ENCODE data around the gene SLC30A2. TPM values are rescaled to one million over a fixed set of nuclear protein-coding genes. Genes with fewer than 3 reads are reported as not detected.

SLC30A2 gene
- polyA plus RNA-seq, 1 donor: 5.4 TPM

- no peak for DNase-seq
Measured at GRCh38 chr1:26070963-26071342, 25.0 kb upstream of the SLC30A2 start.

GRCh38 chr1:26070296-26070962 is 24.5 kb upstream of the SLC30A2 start:
- DNase-seq: no peak

- no peak for DNase-seq
Measured at GRCh38 chr1:26069941-26070295, 24.0 kb upstream of the SLC30A2 start.

- DNase-seq: no peak
Measured at GRCh38 chr1:26067432-26067911, 21.6 kb upstream of the SLC30A2 start, which contains the start of gene TRIM63. TSS of gene TRIM63 (minus strand) at chr1:26067630. CDS start at chr1:26067494, 136 bp downstream.

GRCh38 chr1:26066857-26067256 is 20.9 kb upstream of the SLC30A2 start:
- DNase-seq: no peak

GRCh38 chr1:26066160-26066559 is 20.2 kb upstream of the SLC30A2 start:
- DNase-seq: no peak

GRCh38 chr1:26064553-26064952 is 18.6 kb upstream of the SLC30A2 start:
- no peak for DNase-seq

GRCh38 chr1:26060832-26061574 is 15.1 kb upstream of the SLC30A2 start:
- no peak for DNase-seq

GRCh38 chr1:26059906-26060305 is 14.0 kb upstream of the SLC30A2 start:
- DNase-seq: no peak

- DNase-seq: no peak
Measured at GRCh38 chr1:26058052-26058595, 12.2 kb upstream of the SLC30A2 start.

- no peak for DNase-seq
Measured at GRCh38 chr1:26057189-26057588, 11.3 kb upstream of the SLC30A2 start.

GRCh38 chr1:26055041-26055440 is 9.1 kb upstream of the SLC30A2 start:
- DNase-seq: no peak

- DNase-seq: no peak
Measured at GRCh38 chr1:26053718-26054560, 8.0 kb upstream of the SLC30A2 start.

GRCh38 chr1:26050248-26050640 is 4.3 kb upstream of the SLC30A2 start:
- no peak for DNase-seq

GRCh38 chr1:26049531-26050247 is 3.8 kb upstream of the SLC30A2 start:
- DNase-seq: no peak

- DNase-seq: no peak
Measured at GRCh38 chr1:26047278-26047874, 1.5 kb upstream of the SLC30A2 start.

GRCh38 chr1:26046246-26047095 is 553 bp upstream of the SLC30A2 start:
- no peak for DNase-seq

GRCh38 chr1:26044971-26045721 is 772 bp downstream of the SLC30A2 start:
- DNase-seq: no peak

GRCh38 chr1:26044414-26044813 is 1.5 kb downstream of the SLC30A2 start:
- DNase-seq: no peak

- DNase-seq: no peak
Measured at GRCh38 chr1:26043765-26044164, 2.2 kb downstream of the SLC30A2 start.
